ENCODE data around the gene WDR4.

GRCh38 chr21:42829417-42829816 is 49.9 kb downstream of the WDR4 start:
- TF ChIP-seq CTCF (IDR thresholded peaks at IDR 0.05) (no peak), HMGXB4 (CRISPR knock-in tag; IDR thresholded peaks at IDR 0.05) (no peak), CBFB (CRISPR knock-in tag; IDR thresholded peaks at IDR 0.05; ENCODE audit: low read depth) (no peak), MAX (CRISPR knock-in tag; IDR thresholded peaks at IDR 0.05) (no peak), TCF7 (CRISPR knock-in tag; IDR thresholded peaks at IDR 0.05; ENCODE audit: low read depth) (no peak), FOXK1 (CRISPR knock-in tag; IDR thresholded peaks at IDR 0.05) (no peak)
